Stimulated activated CD4-positive, alpha-beta T cell treated with anti-CD3 and anti-CD28 coated beads, Interleukin-12 subunit alpha, Interleukin-12 subunit beta, amount 100 ng/mL, for 4 hours (primary cell): ENCODE data around the gene VEGFB.
A peak's percentile ranks its signal among the peaks of the same experiment; 100 is the strongest.

ENCODE experiments used
- DNase-seq: peaks from one replicate; pipeline ENCODE4 v3.0.0-alpha.2; 2020

The VEGFB gene

DNA sequence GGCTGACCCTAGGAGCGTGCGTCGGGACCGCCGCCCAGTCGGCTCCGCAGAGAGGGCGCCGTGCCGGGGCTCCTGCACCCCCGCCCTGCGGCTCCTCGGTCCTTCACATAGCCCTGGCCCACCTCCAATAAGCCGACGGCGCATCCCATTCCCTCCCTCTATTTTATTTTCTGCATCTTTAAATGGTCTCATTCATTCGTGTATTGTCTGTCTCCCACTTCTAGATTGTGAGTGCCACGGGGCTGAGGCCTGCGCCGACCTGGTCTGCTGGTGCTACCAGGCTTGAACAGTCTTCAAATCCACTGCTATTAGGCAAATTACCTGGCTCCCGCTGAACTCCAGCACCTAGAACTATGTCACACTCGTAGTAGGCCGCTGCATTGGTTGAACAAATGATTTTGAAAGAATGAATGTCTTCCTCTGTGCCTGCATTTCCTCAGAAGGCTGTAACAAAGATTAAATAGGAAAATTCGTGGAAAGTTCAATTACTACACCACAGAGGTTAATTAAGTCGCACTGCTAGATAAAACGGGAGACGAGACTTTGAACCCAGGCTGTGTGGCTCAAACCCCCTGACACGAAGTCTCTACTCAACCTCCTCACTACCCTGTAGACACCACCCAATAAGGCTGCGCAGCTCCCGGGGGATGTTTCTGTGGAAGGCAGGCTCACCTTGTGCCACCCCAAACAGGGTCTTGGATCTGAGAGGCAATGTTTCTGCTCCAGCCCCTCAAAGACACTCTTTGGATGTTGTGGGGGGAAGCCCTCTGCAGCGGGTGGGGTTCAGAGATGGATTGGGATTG lies 13.5 kb downstream of the VEGFB start:
- DNase-seq, result no peak

GRCh38 chr11:64248578-64248977 lies 14.2 kb downstream of the VEGFB start:
- no peak for DNase-seq

DNA sequence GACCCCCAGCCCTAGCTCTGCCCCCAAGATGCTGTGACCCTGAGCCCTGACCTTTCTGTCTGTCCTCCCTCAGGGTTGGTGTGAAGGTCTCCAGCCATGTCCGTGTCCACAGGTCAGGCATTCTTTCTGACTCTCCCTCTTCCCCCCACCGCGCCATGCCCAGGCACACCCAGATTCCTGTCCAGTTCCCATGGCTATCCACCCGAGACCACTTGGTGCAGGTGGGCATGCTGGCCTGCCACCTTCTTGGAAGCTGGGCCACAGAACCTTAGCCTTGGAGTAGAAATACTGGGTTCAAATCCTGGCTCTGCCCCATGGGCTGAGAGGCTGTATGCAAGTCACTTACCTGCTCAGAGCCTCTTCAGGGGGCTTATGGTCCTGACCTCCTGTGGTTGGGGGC lies 14.7 kb downstream of the VEGFB start:
- DNase-seq, result no peak

- DNase-seq, result no peak
Measured at GRCh38 chr11:64249563-64250414, 15.4 kb downstream of the VEGFB start.

DNA sequence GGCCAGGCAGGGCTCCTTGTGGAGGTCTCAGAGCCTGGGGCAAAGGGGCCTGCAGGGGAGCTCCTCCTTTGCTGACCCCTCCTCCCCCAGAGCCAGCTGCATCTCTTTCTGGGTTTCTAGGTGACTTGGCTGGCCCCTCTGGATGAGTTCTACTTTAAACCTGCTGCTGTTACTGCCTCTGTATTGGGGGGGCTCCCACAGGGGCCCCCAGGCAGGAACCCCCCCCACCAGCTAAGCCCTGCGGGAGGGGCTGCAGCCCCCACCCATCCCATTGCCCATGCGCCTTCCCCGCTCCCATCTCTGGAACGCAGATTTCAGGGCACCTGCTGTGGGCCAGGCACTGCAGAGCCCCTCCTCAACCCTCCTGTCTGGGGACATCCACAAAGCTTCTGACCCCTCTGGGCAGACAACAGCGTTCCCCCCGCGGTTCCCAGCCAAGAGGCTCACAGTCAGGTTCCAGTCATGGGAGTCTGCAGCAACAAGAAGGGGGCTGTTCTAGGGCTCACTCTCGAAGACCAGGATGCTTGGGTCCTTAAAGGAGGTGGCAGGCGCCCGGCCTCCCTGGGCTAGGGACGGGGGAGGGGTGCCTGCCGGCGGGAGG lies 16.1 kb downstream of the VEGFB start:
- no peak for DNase-seq

GRCh38 chr11:64251016-64251752 lies 16.8 kb downstream of the VEGFB start, which contains the start of gene PLCB3:
Gene PLCB3 (plus strand): TSS chr11:64251530. CDS start chr11:64251650, 120 bp downstream.
- DNase-seq, result peak; percentile 68

DNA sequence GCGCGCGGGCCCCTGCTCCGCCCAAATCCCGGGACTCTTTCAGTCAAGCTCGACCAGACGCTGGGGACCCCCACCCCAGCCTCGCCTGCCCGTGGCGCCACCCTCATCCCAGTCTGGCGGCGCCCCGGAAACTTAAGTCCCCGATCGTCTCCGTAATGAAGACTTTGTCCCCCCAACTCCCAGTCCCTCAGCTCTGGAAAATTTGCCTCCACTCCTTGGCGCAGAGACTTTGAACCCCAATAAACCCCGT lies 17.3 kb downstream of the VEGFB start:
- DNase-seq, result no peak

DNA sequence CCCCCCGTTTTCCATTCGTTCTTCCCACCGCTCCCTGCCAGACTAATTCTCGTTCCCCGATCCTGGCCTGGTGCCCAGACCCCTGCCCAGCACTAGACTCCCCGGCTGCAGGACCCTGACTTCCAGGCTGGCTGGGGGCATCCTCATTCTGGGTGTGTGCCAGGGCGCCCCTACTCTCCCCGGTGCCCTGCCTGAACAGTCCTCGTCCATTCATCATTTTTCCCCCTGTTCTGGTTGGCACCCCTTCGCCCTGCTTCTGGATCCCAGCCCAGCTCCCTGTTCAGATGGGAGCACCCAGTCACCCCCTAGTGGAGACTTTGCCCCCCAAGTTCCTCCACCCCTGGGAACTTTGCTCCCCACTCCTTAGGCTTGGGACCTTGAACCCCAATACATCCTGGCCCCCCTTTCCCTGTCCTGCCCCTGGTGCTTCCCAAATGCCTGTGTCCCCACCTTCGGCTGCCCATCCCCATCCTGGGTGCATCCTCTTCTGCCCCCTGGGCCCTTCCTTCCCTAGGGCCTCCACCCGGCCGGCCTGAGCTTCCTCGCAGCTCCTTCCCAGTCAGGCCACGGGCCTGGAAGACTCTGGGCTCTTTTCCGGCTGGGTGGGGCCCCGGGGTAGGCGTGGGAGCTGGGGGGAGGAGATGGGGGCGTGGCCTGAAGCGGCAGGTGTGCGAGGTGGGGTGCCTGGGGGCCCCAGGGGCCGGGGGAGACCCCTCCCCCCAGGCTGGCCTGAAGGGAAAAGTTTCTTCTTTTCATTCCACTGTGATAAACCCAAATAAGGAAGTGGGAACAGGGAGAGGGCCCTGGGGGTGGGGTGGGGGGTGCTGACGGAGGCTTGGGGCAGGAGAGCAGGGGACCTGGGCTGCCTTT lies 17.9 kb downstream of the VEGFB start:
- no peak for DNase-seq

DNA sequence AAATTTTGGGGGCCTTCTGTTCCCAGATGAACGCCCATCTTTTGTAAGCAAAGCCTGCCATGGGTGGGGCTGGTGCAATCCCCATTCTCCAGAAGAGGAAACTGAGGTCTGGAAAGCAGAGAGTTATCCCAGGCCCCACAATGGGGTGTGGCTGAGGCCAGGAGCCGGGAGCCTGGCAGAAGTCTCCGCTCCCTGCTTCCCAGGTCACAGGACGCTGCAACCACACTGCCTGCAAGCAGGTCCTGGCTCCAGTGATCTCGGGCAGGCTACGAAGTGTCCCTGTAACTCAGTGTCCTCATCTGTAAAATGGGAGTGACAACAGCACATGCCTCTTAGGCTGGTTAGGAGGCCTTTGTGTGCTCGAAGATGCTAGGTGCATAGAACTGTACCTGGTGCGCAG lies 18.7 kb downstream of the VEGFB start:
- no peak for DNase-seq

DNA sequence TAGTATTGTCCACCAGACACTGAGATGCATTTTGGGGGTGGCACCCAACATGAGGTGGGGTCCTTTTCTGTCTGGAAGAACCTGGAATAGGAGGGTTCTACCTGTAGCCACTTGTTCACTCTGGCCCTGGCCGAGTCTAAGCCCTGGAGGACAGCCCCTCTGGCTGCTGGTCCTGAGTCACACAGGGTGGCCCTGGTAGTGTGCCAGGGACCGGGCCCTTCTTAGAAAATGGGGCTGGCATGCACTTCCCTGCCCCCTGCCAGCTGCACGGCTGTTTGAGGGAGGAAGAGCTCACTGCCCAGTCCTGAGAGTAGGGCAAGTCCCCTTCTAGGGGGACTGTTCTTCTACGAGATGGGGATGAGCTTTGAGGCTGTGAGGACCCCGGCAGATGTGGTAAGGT lies 19.1 kb downstream of the VEGFB start:
- DNase-seq, result no peak

DNA sequence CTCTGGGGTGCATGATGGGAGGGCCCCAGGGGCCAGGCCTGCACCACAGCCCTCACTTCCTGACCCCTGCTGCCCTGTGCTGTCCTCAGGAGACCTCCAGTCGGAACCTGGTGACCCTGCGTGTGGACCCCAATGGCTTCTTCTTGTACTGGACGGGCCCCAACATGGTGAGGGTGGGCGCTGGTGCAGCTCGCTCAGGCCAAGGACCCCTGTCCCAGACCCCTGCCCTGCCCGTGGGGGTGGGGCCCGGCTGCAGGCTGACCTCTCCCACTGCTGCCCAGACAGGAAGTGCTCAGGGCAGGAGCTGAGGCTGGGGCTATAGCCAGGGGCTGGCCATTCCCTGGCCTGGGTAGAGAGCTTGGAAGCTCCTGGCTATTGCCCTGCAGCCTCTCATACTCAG lies 19.9 kb downstream of the VEGFB start:
- no peak for DNase-seq

- DNase-seq, result no peak
Measured at GRCh38 chr11:64255135-64256128, 21.0 kb downstream of the VEGFB start.

GRCh38 chr11:64256300-64256699 lies 21.9 kb downstream of the VEGFB start:
- no peak for DNase-seq

GRCh38 chr11:64258356-64258755 lies 24.0 kb downstream of the VEGFB start:
- DNase-seq, result no peak

DNA sequence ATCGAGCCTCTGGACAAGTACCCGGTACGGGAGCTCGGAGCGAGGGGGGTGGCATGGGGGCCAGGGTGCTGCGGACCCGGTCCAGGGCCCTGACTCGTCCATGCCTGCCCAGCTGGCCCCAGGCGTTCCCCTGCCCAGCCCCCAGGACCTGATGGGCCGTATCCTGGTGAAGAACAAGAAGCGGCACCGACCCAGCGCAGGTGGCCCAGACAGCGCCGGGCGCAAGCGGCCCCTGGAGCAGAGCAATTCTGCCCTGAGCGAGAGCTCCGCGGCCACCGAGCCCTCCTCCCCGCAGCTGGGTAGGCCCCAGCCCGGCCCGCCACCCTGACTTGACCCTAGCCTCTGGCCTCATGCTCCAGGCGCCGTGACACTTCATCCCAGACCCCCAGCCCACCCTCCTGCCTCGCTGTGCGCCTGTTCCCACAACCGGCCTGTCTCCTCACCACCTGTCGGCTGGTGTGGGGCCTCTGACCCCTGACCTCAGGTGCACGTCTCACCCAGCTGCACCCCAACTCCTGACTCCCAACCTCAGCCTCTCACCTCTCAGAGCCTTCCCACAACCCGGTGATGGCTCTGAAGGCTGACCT lies 24.7 kb downstream of the VEGFB start:
- no peak for DNase-seq

- DNase-seq, result no peak
Measured at GRCh38 chr11:64259533-64260067, 25.2 kb downstream of the VEGFB start.

DNA sequence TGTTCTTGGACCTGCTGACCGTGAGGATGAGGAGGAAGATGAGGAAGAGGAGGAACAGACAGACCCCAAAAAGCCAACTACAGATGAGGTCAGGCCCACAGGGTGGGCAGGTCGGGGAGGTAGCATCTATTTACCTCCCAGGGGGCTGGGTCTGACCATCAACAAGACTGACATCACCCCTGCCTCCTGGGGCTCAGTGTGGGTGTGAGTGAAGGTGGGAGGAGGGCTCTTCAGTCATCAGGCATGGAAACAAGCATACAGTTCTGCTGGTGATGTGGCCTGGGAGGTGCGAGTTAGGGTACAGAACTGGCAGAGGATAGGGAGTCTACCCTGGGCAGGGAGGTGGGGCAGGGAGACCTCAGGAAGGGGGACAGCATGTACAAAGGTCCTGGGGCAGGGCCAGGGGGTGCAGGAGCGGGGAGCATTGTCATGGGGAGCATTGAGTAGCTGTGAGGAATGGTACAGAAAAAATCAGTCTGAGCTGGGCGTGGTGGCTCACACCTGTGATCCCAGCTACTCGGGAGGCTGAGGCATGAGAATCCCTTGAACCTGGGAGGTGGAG lies 25.8 kb downstream of the VEGFB start:
- DNase-seq, result no peak

GRCh38 chr11:64261556-64262080 lies 27.2 kb downstream of the VEGFB start:
- DNase-seq, result no peak

DNA sequence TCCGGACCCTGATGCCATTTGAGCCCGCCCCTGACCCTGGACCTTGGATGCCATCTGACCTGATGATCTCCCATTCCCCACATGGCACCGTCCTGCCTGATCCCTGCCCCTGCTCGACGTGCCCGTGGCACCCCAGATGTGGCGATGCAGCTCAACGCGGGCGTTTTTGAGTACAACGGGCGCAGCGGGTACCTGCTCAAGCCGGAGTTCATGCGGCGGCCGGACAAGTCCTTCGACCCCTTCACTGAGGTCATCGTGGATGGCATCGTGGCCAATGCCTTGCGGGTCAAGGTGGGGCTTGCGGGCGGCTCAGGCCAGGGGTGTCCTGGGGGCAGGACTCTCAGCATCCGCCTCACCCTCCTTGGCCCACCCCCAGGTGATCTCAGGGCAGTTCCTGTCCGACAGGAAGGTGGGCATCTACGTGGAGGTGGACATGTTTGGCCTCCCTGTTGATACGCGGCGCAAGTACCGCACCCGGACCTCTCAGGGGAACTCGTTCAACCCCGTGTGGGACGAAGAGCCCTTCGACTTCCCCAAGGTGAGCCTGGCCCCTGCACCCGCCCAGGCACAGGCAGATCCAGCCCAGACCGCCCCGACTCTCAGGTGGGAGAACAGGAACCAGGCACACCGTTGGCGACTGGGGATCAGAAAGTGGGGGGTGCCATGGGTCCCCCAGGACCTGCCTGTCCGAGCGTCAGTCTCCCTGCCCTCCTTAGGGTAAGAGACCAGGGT lies 28.1 kb downstream of the VEGFB start:
- no peak for DNase-seq
